ENCODE data around the gene PIP4K2A.
"Not testable (repeated sequence)": the region's sequence is repeated elsewhere in the genome, so short reads cannot be mapped to it uniquely, and the experiment has no call there.

The PIP4K2A gene

GRCh38 chr10:22697101-22697500 lies 17.3 kb downstream of the PIP4K2A start:
- Histone ChIP-seq H3K79me2 (ENCODE audit: insufficient read depth, low read length) (peaks cover 99% of the 10 kb centered on the region), H3K9me2 (replicated peaks; ENCODE audit: low read depth, low read length) (no peaks in the 10 kb centered on the region), H3K4me1 (ENCODE audit: insufficient read depth, low read length, poor library complexity, severe bottlenecking) (peaks cover 50% of the 10 kb centered on the region), H3K27me3 (ENCODE audit: insufficient read depth, low read length, poor library complexity, severe bottlenecking) (no peaks in the 10 kb centered on the region), H4K20me1 (ENCODE audit: insufficient read depth, low read length, poor library complexity, severe bottlenecking) (peaks cover 73% of the 10 kb centered on the region), H3F3A (ENCODE audit: low read depth) (no peaks in the 10 kb centered on the region), H3K4me2 (ENCODE audit: low read depth, low read length, poor library complexity, severe bottlenecking) (no peak overlapping the region), H3K4me3 (ENCODE audit: low read length, poor library complexity, severe bottlenecking) (no peak overlapping the region), H3K9me3 (ENCODE audit: insufficient read depth, low read depth, low read length) (no peaks in the 10 kb centered on the region), H3K36me3 (ENCODE audit: insufficient read depth, low read length) (no peaks in the 10 kb centered on the region; the same call in 1 of the 2 replicates), H3K9ac (ENCODE audit: low read depth, low read length, poor library complexity, severe bottlenecking) (no peak overlapping the region), H2AFZ (ENCODE audit: low read length) (no peak overlapping the region)
- TF ChIP-seq CTCF (conservative IDR thresholded peaks at IDR 0.05; ENCODE audit: low read length) (no peak), EZH2phosphoT487 (IDR thresholded peaks at IDR 0.05; ENCODE audit: borderline replicate concordance) (no peak)

GRCh38 chr10:22693860-22694259 lies 20.5 kb downstream of the PIP4K2A start:
- Histone ChIP-seq H4K20me1 (ENCODE audit: insufficient read depth, low read length, poor library complexity, severe bottlenecking) (peaks cover 74% of the 10 kb centered on the region), H2AFZ (ENCODE audit: low read length) (no peak overlapping the region), H3K9me3 (ENCODE audit: insufficient read depth, low read depth, low read length) (no peaks in the 10 kb centered on the region), H3K4me1 (ENCODE audit: insufficient read depth, low read length, poor library complexity, severe bottlenecking) (peaks cover 26% of the 10 kb centered on the region), H3K79me2 (ENCODE audit: insufficient read depth, low read length) (peaks cover 100% of the 10 kb centered on the region), H3K36me3 (ENCODE audit: insufficient read depth, low read length) (no peaks in the 10 kb centered on the region; the same call in 1 of the 2 replicates), H3F3A (ENCODE audit: low read depth) (no peaks in the 10 kb centered on the region), H3K27me3 (ENCODE audit: insufficient read depth, low read length, poor library complexity, severe bottlenecking) (no peaks in the 10 kb centered on the region), H3K4me2 (ENCODE audit: low read depth, low read length, poor library complexity, severe bottlenecking) (peak overlapping the region; percentile 24), H3K9me2 (replicated peaks; ENCODE audit: low read depth, low read length) (no peaks in the 10 kb centered on the region), H3K9ac (ENCODE audit: low read depth, low read length, poor library complexity, severe bottlenecking) (no peak overlapping the region), H3K4me3 (ENCODE audit: low read length, poor library complexity, severe bottlenecking) (no peak overlapping the region)
- no peak for TF ChIP-seq CTCF (conservative IDR thresholded peaks at IDR 0.05; ENCODE audit: low read length)
- no peak for TF ChIP-seq EZH2phosphoT487 (IDR thresholded peaks at IDR 0.05; ENCODE audit: borderline replicate concordance)

DNA sequence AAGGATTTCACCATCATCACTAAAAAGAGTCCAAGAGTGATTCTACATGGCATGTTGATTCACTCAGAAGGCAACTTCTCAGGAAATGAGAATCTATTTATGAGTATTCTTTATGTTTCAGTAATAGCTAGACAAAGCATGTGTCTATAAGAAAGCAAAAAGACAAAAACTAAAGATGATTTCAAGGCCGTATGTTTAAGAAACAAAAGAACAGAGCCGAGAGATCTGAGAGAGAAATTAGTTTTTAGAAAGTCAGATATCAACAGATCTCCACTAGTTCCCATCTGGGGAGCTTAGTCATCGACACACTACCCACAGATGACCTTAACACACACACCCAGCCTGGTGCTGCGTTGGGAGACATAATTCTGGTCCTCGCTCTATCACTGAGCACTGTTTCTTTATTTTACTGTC lies 21.0 kb downstream of the PIP4K2A start:
- no peak overlapping the region for H3K9ac ChIP-seq (ENCODE audit: low read depth, low read length, poor library complexity, severe bottlenecking)
- no peak for TF ChIP-seq EZH2phosphoT487 (IDR thresholded peaks at IDR 0.05; ENCODE audit: borderline replicate concordance)
- TF ChIP-seq CTCF (conservative IDR thresholded peaks at IDR 0.05; ENCODE audit: low read length): no peak
- peak overlapping the region; percentile 24 for H3K4me2 ChIP-seq (ENCODE audit: low read depth, low read length, poor library complexity, severe bottlenecking)
- H3K9me3 ChIP-seq (ENCODE audit: insufficient read depth, low read depth, low read length): no peaks in the 10 kb centered on the region
- H3K4me1 ChIP-seq (ENCODE audit: insufficient read depth, low read length, poor library complexity, severe bottlenecking): peaks cover 26% of the 10 kb centered on the region
- no peaks in the 10 kb centered on the region; the same call in 1 of the 2 replicates for H3K36me3 ChIP-seq (ENCODE audit: insufficient read depth, low read length)
- H3K9me2 ChIP-seq (replicated peaks; ENCODE audit: low read depth, low read length): no peaks in the 10 kb centered on the region
- H2AFZ ChIP-seq (ENCODE audit: low read length): no peak overlapping the region
- H3K4me3 ChIP-seq (ENCODE audit: low read length, poor library complexity, severe bottlenecking): no peak overlapping the region
- H3F3A ChIP-seq (ENCODE audit: low read depth): no peaks in the 10 kb centered on the region
- no peaks in the 10 kb centered on the region for H3K27me3 ChIP-seq (ENCODE audit: insufficient read depth, low read length, poor library complexity, severe bottlenecking)
- peaks cover 100% of the 10 kb centered on the region for H3K79me2 ChIP-seq (ENCODE audit: insufficient read depth, low read length)
- peaks cover 72% of the 10 kb centered on the region for H4K20me1 ChIP-seq (ENCODE audit: insufficient read depth, low read length, poor library complexity, severe bottlenecking)

DNA sequence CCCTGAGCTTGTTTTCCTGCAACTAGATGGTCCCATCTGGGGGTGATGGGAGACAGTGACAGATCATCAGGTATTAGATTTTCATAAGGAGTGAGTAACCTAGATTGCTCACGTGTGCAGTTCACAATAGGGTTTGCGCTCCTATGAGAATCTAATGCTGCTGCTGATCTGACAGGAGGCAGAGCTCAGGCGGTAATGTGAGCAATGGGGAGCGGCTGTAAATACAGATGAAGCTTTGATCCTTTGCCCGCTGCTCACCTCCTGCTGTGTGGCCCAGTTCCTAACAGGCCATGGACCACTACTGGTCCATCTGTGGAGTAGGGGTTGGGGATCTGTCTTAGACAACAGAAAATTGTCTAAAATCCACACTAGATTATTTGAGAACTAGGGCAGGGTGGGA lies 22.3 kb downstream of the PIP4K2A start:
- not testable (repeated sequence) for H3K4me2 ChIP-seq (ENCODE audit: low read depth, low read length, poor library complexity, severe bottlenecking); H3K36me3 ChIP-seq (ENCODE audit: insufficient read depth, low read length); H3K4me3 ChIP-seq (ENCODE audit: low read length, poor library complexity, severe bottlenecking); H3K9me3 ChIP-seq (ENCODE audit: insufficient read depth, low read depth, low read length); H2AFZ ChIP-seq (ENCODE audit: low read length); H3F3A ChIP-seq (ENCODE audit: low read depth); H3K9ac ChIP-seq (ENCODE audit: low read depth, low read length, poor library complexity, severe bottlenecking); H3K27me3 ChIP-seq (ENCODE audit: insufficient read depth, low read length, poor library complexity, severe bottlenecking); H3K9me2 ChIP-seq (replicated peaks; ENCODE audit: low read depth, low read length)
- H3K79me2 ChIP-seq (ENCODE audit: insufficient read depth, low read length): peaks cover 100% of the 10 kb centered on the region
- peaks cover 61% of the 10 kb centered on the region for H4K20me1 ChIP-seq (ENCODE audit: insufficient read depth, low read length, poor library complexity, severe bottlenecking)
- H3K4me1 ChIP-seq (ENCODE audit: insufficient read depth, low read length, poor library complexity, severe bottlenecking): peaks cover 26% of the 10 kb centered on the region

Data from Loucy (cell line).